Lower leg skin (tissue), 4 donors: ENCODE data around the gene ZSWIM3. TPM values are rescaled to one million over a fixed set of nuclear protein-coding genes. Genes with fewer than 3 reads are reported as not detected.
A peak's percentile ranks its signal among the peaks of the same experiment; 100 is the strongest.
"Not testable (repeated sequence)": the region's sequence is repeated elsewhere in the genome, so short reads cannot be mapped to it uniquely, and the experiment has no call there.

Experiments
- DNase-seq, 2 donors: peaks; one replicate each; pipeline ENCODE4 v3.0.0-alpha.2; 2019; ENCODE audit warnings: low spot score in 2 of 2
- H3K4me3 ChIP-seq: fragments of 200-600 bp; sonication (generic); 2 replicates; pipeline ENCODE4 v1.5.1; 2017; ENCODE audit warnings: mild to moderate bottlenecking, low read depth; ENCODE audit not compliant: poor library complexity, severe bottlenecking
- CTCF ChIP-seq, 3 donors: fragments of 450-650 bp; IDR thresholded peaks; one replicate each; pipeline ENCODE4 v1.5.1; 2016; ENCODE audit warnings: antibody characterized with exemption in 3 of 3, mild to moderate bottlenecking in 3 of 3, moderate library complexity in 2 of 3
- POLR2A ChIP-seq, 2 donors: fragments of 450-650 bp; IDR thresholded peaks; one replicate each; pipeline ENCODE4 v1.6.1; 2016 to 2017; ENCODE audit warnings: antibody characterized with exemption in 2 of 2, mild to moderate bottlenecking in 1 of 2, moderate library complexity in 1 of 2
- WGBS, 2 donors: methylation state at CpG; one replicate each; pipeline ENCODE4 v1.1.5; 2018; 5-methylcytosine and 5-hydroxymethylcytosine counted together
- intact Hi-C: fragments of 100-400 bp; cut with DNase I; formaldehyde crosslinking; loops from one replicate; pipeline ENCODE4 v1.15.0; 2023; ENCODE audit warnings: low total_unique reads
- total RNA-seq, 4 donors: library from RNA; depleted of rRNA; stranded (reverse); fragments of >200 nt; gene quantifications; one replicate each; pipeline ENCODE4 v1.1.0, GENCODE V29; 2016

ZSWIM3 gene
- total RNA-seq, 4 donors from 2014 or later = 3.7 to 4.6 (median 4.0) TPM

- intact Hi-C loops = no loop called here
- H3K4me3 ChIP-seq = no peak overlapping the region
- WGBS, 2 donors = 83 to 93% methylated on average over 6 of the region's 6 CpGs
- no peak for TF ChIP-seq CTCF (IDR thresholded peaks at IDR 0.05)
- DNase-seq = no peak
Observed at GRCh38 chr20:45827712-45828111, 29.7 kb upstream of the ZSWIM3 start.

- WGBS, 2 donors = 58 to 68% methylated on average over 2 of the region's 2 CpGs
- TF ChIP-seq CTCF (IDR thresholded peaks at IDR 0.05) = no peak
Observed at GRCh38 chr20:45828589-45828988, 28.8 kb upstream of the ZSWIM3 start.

DNA sequence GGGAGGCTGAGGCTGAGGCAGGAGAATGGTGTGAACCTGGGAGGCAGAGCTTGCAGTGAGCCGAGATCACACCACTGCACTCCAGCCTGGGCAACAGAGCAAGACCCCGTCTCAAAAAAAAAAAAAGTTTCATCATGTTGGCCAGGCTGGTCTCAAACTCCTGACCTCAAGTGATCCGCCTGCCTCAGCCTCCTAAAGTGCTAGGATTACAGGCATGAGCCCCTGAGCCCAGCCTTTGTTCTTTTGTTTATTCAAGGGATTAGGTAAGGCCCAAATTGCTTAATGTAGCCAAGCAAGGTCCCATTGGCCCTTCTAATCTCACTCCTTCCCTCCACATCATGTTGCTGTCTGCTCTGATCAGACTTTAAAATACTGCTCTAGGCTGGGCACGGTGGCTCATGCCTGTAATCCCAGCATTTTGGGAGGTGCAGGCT is 27.7 kb upstream of the ZSWIM3 start:
- WGBS, 2 donors = 88 to 90% methylated on average over 4 of the region's 4 CpGs
- intact Hi-C loops, H3K4me3 ChIP-seq, DNase-seq: not testable (repeated sequence)

More at GRCh38 chr20:45828589-45828988, 28.8 kb upstream of the ZSWIM3 start:
- DNase-seq = no peak
- H3K4me3 ChIP-seq = no peak overlapping the region
- intact Hi-C loops = no loop called here

- no peak for DNase-seq
- WGBS, 2 donors = 81 to 86% methylated on average over 4 of the region's 4 CpGs
- no peak overlapping the region for H3K4me3 ChIP-seq
- intact Hi-C loops = no loop called here
- no peak for TF ChIP-seq POLR2A (IDR thresholded peaks at IDR 0.05)
- TF ChIP-seq CTCF (IDR thresholded peaks at IDR 0.05) = no peak
Observed at GRCh38 chr20:45832619-45833018, 24.8 kb upstream of the ZSWIM3 start.

DNA sequence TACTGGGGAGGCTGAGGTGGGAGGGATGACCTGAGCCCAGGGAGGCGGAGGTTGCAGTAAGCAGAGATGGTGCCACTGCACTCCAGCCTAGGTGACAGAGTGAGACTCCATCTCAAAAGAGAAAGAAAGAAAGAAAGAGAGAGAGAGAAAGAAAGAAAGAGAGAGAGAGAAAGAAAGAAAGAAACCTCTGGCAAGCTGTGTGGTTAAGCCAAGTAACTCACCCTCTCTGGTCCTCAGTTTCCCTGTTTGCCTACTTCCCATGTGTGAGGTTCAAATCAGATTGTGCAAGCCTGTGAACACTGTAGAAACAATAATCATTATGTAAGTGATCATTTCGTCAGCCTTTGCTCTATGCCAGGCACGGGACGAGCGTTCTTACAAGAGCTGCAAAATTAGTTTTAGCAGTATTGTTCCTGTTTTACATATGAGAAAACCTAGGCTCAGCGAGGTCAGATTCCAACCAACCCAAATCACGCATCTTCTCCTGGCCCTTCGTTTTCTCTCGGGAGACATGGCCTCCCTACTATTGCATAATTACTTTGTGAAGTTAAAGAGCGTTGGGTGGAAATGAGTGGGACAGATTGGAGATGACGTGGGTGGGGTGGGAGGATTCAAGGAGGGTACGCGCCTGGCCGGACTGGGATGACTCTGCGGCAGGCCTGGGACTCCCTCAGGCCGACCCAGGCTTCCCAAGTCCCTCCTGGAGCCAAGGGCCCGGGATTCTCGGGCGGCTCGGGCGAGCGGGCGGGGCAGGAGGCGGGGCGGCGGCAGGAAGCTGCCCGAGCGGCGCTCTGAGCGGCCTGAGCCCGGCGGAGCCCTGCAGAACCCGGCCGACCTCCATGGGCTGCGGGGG is 24.2 kb upstream of the ZSWIM3 start, which contains the start of gene SNX21:
TSS of gene SNX21 (plus strand) at position 770 of the 853 bp plus-strand sequence. CDS start 121 bp downstream, outside the sequence.
- TF ChIP-seq POLR2A (IDR thresholded peaks at IDR 0.05) (no peak), CTCF (IDR thresholded peaks at IDR 0.05) (no peak)
- intact Hi-C loops = no loop called here
- WGBS, 2 donors = 6 to 8% methylated on average over 15 to 16 of the region's 35 CpGs

GRCh38 chr20:45833883-45834796 is 23.3 kb upstream of the ZSWIM3 start:
- peak overlapping the region; percentile 87 for H3K4me3 ChIP-seq
- intact Hi-C loops = no loop called here
- TF ChIP-seq POLR2A (IDR thresholded peaks at IDR 0.05) = no peak
- TF ChIP-seq CTCF (IDR thresholded peaks at IDR 0.05) = no peak
- WGBS, 2 donors = 2 to 3% methylated on average over 24 to 53 of the region's 71 CpGs
- peak; percentile 73 to 96 for DNase-seq

More for the DNA sequence above, 24.2 kb upstream of the ZSWIM3 start, which contains the start of gene SNX21:
- DNase-seq = peak; percentile 81 to 95
- peak within 1 kb of the TSS; percentile 87 for H3K4me3 ChIP-seq
